ENCODE measurements around the gene ENPP7.
A peak's percentile ranks its signal among the peaks of the same experiment; 100 is the strongest.

The ENPP7 gene

GRCh38 chr17:79775632-79776031 is 44.9 kb downstream of the ENPP7 start:
- TF ChIP-seq MAX (IDR thresholded peaks at IDR 0.05; ENCODE audit: low read depth, low read length) (no peak), MYC (IDR thresholded peaks at IDR 0.05; ENCODE audit: low read depth, low read length) (no peak), POLR2A (IDR thresholded peaks at IDR 0.05; ENCODE audit: extremely low read depth, insufficient read length) (no peak), CTCF (IDR thresholded peaks at IDR 0.05; ENCODE audit: low read depth, low read length) (no peak)
- H3K4me3 ChIP-seq (ENCODE audit: low read depth, low read length), result no peak overlapping the region
- DNase-seq (ENCODE audit: low read depth), result no peak

- TF ChIP-seq MYC (IDR thresholded peaks at IDR 0.05; ENCODE audit: low read depth, low read length), result no peak
- TF ChIP-seq CTCF (IDR thresholded peaks at IDR 0.05; ENCODE audit: low read depth, low read length), result no peak
- TF ChIP-seq POLR2A (IDR thresholded peaks at IDR 0.05; ENCODE audit: extremely low read depth, insufficient read length), result no peak
- no peak for TF ChIP-seq MAX (IDR thresholded peaks at IDR 0.05; ENCODE audit: low read depth, low read length)
- DNase-seq (ENCODE audit: low read depth), result peak; percentile 1
- no peak overlapping the region for H3K4me3 ChIP-seq (ENCODE audit: low read depth, low read length)
These were observed 45.8 kb downstream of the ENPP7 start for GRCh38 chr17:79776376-79777119.

- peak overlapping the region; percentile 49 for H3K4me3 ChIP-seq (ENCODE audit: low read depth, low read length)
- DNase-seq (ENCODE audit: low read depth), result peak; percentile 86
- no peak for TF ChIP-seq POLR2A (IDR thresholded peaks at IDR 0.05; ENCODE audit: extremely low read depth, insufficient read length)
- peak; percentile 39 for TF ChIP-seq MAX (IDR thresholded peaks at IDR 0.05; ENCODE audit: low read depth, low read length)
- peak; percentile 40; the same call in 1 of the 2 replicates for TF ChIP-seq MYC (IDR thresholded peaks at IDR 0.05; ENCODE audit: low read depth, low read length)
- TF ChIP-seq CTCF (IDR thresholded peaks at IDR 0.05; ENCODE audit: low read depth, low read length), result peak; percentile 32
These were observed 46.6 kb downstream of the ENPP7 start for GRCh38 chr17:79777120-79777893.

GRCh38 chr17:79777894-79778503 is 47.3 kb downstream of the ENPP7 start, which contains the start of gene CBX2:
Gene CBX2 (plus strand): TSS chr17:79778148. CDS start chr17:79778236, 88 bp downstream.
- peak within 1 kb of the TSS; percentile 68 for H3K4me3 ChIP-seq (ENCODE audit: low read depth, low read length)
- no peak for TF ChIP-seq CTCF (IDR thresholded peaks at IDR 0.05; ENCODE audit: low read depth, low read length)
- peak; percentile 35; the same call in 1 of the 2 replicates for TF ChIP-seq MYC (IDR thresholded peaks at IDR 0.05; ENCODE audit: low read depth, low read length)
- TF ChIP-seq POLR2A (IDR thresholded peaks at IDR 0.05; ENCODE audit: extremely low read depth, insufficient read length), result peak; percentile 65
- 0 out of 2 replicates have a peak, but pooled peaks have one; percentile 5 for TF ChIP-seq MAX (IDR thresholded peaks at IDR 0.05; ENCODE audit: low read depth, low read length)
- DNase-seq (ENCODE audit: low read depth), result peak; percentile 80

- TF ChIP-seq POLR2A (IDR thresholded peaks at IDR 0.05; ENCODE audit: extremely low read depth, insufficient read length) (no peak), MYC (IDR thresholded peaks at IDR 0.05; ENCODE audit: low read depth, low read length) (peak; percentile 70), MAX (IDR thresholded peaks at IDR 0.05; ENCODE audit: low read depth, low read length) (peak; percentile 55), CTCF (IDR thresholded peaks at IDR 0.05; ENCODE audit: low read depth, low read length) (no peak)
- H3K4me3 ChIP-seq (ENCODE audit: low read depth, low read length), result peak overlapping the region; percentile 68
- DNase-seq (ENCODE audit: low read depth), result peak; percentile 80
These were observed 47.9 kb downstream of the ENPP7 start for GRCh38 chr17:79778504-79779083.

Measured in NB4 (cell line).